Vagina (tissue), 2 donors: ENCODE measurements around the gene ATP5PO.
A peak's percentile ranks its signal among the peaks of the same experiment; 100 is the strongest.

Experiments used
- CTCF ChIP-seq, 3 experiments: fragments of 450-650 bp in 2 of 3; fragments of 200-600 bp in 1 of 3; sonication (generic) in 1 of 3; IDR thresholded peaks; one replicate each; pipeline ENCODE4 v1.5.1; 2017 to 2019; ENCODE audit warnings: antibody characterized with exemption in 3 of 3, mild to moderate bottlenecking in 2 of 3, moderate library complexity in 2 of 3
- POLR2AphosphoS5 ChIP-seq, 2 donors: sonication (generic); formaldehyde crosslinking; IDR thresholded peaks; one replicate each; pipeline ENCODE4 v1.9.0; 2017; ENCODE audit warnings: antibody characterized with exemption in 2 of 2, mild to moderate bottlenecking in 2 of 2, low read depth in 1 of 2; ENCODE audit not compliant: insufficient read depth in 1 of 2

- TF ChIP-seq POLR2AphosphoS5 (IDR thresholded peaks at IDR 0.05; ENCODE audit: insufficient read depth in 1 of 2, low read depth in 1 of 2) = peak in 1 of 2 donors; percentile 58
- peak; percentile 78 to 96 (median 94) for TF ChIP-seq CTCF (IDR thresholded peaks at IDR 0.05)
Measured at GRCh38 chr21:33924079-33924765, 8.6 kb upstream of the ATP5PO start.
